HG03520 (cell line): ENCODE results near the gene MAB21L4.
"Not testable (repeated sequence)": the region's sequence is repeated elsewhere in the genome, so short reads cannot be mapped to it uniquely, and the experiment has no call there.

Source experiments
- ATAC-seq: cut with Tn5 transposase; IDR thresholded peaks from one replicate; pipeline ENCODE4 v1.9.1; 2021; ENCODE audit warnings: mild to moderate bottlenecking, moderate library complexity; ENCODE audit not compliant: unreplicated experiment

The MAB21L4 gene

GRCh38 chr2:240846309-240846708, 49.6 kb downstream of the MAB21L4 start:
- ATAC-seq = not testable (repeated sequence)

DNA sequence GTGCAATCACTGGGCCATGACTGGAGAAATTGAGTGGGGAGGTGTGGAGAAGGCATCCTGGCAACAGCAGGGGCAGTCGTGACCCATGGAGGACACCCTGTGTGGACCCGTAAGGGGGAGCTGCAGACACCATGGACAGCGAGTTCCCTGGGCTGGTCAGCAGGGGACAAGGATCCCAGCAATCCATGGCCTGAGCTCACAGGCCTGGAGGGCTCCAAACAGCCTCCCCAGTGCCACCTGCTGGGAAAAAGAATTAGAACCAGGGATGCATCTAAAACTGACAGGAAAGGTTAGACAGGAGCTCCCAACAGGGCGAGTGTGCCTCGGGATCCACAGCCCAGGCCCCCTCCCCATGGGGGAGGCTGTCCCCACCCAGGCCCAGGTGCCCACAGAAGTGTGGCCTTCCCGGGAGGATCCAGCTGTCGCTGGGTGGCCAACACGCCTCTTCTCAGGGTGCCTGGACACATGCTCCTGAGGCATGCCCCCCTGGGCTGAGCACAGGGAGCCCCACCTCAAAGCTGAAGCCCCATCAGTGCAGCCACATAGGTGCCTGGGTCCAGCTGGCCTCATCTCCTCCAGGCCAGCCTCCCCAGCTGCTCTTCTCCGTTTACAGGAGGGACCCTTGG, 55.4 kb downstream of the MAB21L4 start:
- ATAC-seq = no peak

DNA sequence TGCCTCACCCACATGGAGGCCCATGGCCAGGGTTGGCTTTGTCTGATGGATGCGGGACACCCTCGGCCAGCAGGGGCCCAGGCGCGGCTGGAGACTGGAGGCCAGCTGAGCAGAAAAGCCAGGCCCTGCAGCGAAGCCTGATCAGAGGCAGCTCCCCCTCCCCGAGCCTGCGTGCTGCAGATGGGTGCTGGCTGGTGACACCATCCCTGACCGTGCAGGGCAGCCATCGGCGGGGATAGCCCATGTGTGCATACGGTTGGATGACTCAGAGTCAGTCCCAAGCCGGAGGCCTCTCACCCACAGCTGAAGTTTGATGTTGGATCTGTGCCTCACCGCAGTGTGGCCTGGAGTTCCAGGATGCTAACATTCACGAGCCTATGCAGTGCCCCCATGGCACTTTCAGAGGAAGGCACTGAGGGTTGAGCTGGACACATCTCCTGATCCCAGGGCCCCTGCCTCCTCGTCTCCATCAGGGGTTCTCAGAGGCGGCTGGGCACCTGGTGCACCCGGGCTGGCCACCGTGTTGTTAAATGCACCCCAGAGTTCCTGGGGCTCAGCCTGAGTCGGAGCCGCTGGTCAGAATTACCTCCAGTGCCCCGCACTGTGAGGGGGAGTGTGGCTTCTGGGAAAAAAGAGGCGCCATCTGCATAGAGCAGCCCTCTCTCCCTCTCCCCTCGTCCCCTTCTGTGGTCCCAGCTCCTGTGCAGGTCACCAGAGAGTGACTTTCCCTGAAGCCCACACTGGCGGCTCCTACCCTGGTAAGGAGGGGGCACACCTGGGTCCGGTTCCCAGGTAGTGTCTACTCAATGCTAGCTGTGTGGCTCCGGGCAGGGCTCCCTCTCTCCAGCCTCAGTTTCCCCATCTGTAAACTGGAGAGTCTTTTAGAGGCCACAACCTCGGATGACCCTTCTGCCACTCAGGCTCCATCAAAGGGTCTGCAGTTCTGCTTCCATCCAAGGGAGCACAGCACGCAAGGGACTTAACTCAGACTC, 56.5 kb downstream of the MAB21L4 start:
- no peak for ATAC-seq

GRCh38 chr2:240837621-240838020, 58.3 kb downstream of the MAB21L4 start:
- no peak for ATAC-seq

DNA sequence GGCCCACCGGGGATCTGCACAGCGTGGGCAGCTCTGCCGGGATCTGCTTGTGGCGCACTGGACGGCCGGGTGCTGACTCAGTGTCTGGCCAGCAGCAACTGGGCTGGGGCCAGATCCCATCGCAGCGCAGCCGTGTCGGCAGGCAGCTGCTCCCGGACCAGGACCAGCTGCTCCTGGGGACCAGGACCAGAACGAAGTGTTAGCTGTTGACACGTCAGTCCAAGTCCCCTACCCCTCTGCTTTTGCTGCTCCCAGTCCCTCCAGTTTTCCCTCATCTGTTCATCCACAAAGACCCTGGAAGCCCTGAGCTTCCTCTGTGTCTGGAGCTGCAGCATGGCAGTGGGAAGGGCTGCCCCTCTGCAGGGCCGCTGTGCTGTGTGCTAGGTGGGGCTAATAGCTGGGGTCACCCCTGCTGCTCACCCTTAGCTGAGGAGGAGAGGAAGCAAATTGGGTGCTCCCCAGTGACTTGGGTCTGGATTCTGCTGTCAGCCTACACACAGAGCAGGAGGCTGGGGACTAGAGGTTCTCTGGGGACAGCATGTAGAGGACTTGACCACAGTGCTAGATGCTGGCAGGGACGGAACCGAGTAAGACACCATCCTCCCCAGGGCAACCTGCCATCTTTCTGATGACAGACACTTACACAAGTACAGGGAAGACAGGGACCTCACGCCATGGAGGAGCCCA, 59.0 kb downstream of the MAB21L4 start:
- no peak for ATAC-seq
